KOPT-K1 (cell line): ENCODE data around the gene OCIAD2.

Experiments used
- H3K27ac ChIP-seq: fragments of 200-600 bp; sonication (generic); 2 replicates; pipeline ENCODE4 v1.5.1; 2016; ENCODE audit warnings: antibody characterized with exemption, mild to moderate bottlenecking, low read depth, low read length; ENCODE audit not compliant: poor library complexity, severe bottlenecking
- H3K36me3 ChIP-seq: fragments of 200-600 bp; sonication (generic); 2 replicates; pipeline ENCODE4 v1.5.1; 2017; ENCODE audit warnings: antibody characterized with exemption, mild to moderate bottlenecking, low read length, moderate library complexity; ENCODE audit not compliant: insufficient read depth
- H3K9me3 ChIP-seq: fragments of 200-600 bp; sonication (generic); 2 replicates; pipeline ENCODE4 v1.5.1; 2017; ENCODE audit warnings: antibody characterized with exemption, low read length, mild to moderate bottlenecking; ENCODE audit not compliant: insufficient read depth, poor library complexity, severe bottlenecking

OCIAD2 gene, protein sequence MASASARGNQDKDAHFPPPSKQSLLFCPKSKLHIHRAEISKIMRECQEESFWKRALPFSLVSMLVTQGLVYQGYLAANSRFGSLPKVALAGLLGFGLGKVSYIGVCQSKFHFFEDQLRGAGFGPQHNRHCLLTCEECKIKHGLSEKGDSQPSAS

GRCh38 chr4:48906206-48907173 is at the start of gene OCIAD2:
TSS of gene OCIAD2 (minus strand) at chr4:48906774. CDS start at chr4:48904549, 2,225 bp downstream.
- Histone ChIP-seq H3K27ac (peak within 1 kb of the TSS; percentile 78), H3K36me3 (peaks cover 27% of the 10 kb centered on the region), H3K9me3 (no peaks in the 10 kb centered on the region)

GRCh38 chr4:48954314-48954713 is 47.7 kb upstream of the OCIAD2 start:
- H3K36me3 ChIP-seq: no peaks in the 10 kb centered on the region
- H3K27ac ChIP-seq: no peak overlapping the region
- no peaks in the 10 kb centered on the region for H3K9me3 ChIP-seq

GRCh38 chr4:48949518-48950219 is 43.1 kb upstream of the OCIAD2 start:
- no peak overlapping the region for H3K27ac ChIP-seq
- H3K9me3 ChIP-seq: no peaks in the 10 kb centered on the region
- H3K36me3 ChIP-seq: no peaks in the 10 kb centered on the region

DNA sequence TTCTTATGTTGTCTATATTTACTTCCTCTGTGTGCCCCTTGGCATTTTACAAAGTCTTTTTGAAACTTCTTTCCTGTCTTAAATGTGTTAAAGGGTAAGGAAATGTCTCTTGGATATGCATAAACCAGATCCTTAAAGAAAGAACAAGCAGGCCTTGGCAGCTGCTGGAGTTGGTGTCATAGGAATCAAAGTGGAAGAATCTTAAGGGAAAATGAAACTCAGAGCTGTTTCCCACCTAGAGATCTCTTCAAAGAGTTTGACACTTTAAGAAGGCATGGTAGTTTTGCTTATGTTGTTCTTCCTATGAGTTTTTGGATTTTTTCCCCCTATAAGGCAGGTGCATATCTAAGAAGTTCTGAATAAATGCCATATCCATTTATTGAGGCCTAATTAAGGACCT is 42.5 kb upstream of the OCIAD2 start:
- H3K9me3 ChIP-seq: no peaks in the 10 kb centered on the region
- H3K36me3 ChIP-seq: no peaks in the 10 kb centered on the region
- no peak overlapping the region for H3K27ac ChIP-seq

DNA sequence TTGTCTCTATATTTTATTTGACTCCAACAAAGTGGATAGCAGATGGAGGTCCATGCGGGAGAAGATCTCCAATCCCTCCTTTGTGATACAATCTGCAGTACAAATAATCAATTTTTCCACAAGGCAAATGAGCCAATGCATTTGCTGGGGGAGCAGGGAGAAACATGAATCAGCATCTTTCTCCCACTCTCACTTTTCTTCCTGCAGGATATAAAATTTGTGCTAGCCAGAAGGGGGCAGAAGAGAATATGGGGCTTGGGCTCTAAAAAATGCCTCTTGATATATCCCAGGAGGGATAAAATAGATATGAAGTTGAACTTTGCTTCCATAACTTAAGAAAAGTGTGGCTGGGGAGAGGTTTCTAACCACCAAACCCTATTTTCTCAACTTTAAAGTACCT is 41.2 kb upstream of the OCIAD2 start:
- Histone ChIP-seq H3K27ac (no peak overlapping the region), H3K9me3 (no peaks in the 10 kb centered on the region), H3K36me3 (no peaks in the 10 kb centered on the region)

DNA sequence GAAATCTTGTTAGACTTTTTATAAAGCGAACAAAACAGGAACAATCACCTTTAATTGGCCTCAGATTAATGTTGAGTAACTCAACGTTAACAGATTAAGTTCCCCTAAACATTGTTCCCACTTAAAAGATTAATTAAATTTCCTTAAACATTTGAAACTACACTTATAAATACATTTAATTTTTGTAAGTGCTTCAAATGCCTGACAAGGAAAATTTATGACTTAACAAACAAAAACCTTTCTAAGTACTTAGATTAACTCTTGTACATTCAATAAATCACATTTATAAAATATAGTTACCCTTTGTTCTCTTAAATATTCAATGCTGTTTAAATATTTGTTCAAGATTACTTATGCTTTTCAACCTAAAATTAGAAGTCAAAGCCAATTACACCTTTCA is 39.4 kb upstream of the OCIAD2 start:
- no peaks in the 10 kb centered on the region for H3K9me3 ChIP-seq
- no peaks in the 10 kb centered on the region for H3K36me3 ChIP-seq
- H3K27ac ChIP-seq: no peak overlapping the region

- Histone ChIP-seq H3K27ac (no peak overlapping the region), H3K9me3 (no peaks in the 10 kb centered on the region), H3K36me3 (no peaks in the 10 kb centered on the region)
Observed at GRCh38 chr4:48944756-48945241, 38.2 kb upstream of the OCIAD2 start.

- Histone ChIP-seq H3K36me3 (no peaks in the 10 kb centered on the region), H3K9me3 (no peaks in the 10 kb centered on the region), H3K27ac (no peak overlapping the region)
Observed at GRCh38 chr4:48944252-48944651, 37.7 kb upstream of the OCIAD2 start.

- Histone ChIP-seq H3K9me3 (no peaks in the 10 kb centered on the region), H3K27ac (no peak overlapping the region), H3K36me3 (no peaks in the 10 kb centered on the region)
Observed at GRCh38 chr4:48943387-48943786, 36.8 kb upstream of the OCIAD2 start.

- H3K9me3 ChIP-seq: no peaks in the 10 kb centered on the region
- H3K36me3 ChIP-seq: no peaks in the 10 kb centered on the region
- no peak overlapping the region for H3K27ac ChIP-seq
Observed at GRCh38 chr4:48939785-48940184, 33.2 kb upstream of the OCIAD2 start.

GRCh38 chr4:48938831-48939230 is 32.3 kb upstream of the OCIAD2 start:
- Histone ChIP-seq H3K27ac (no peak overlapping the region), H3K9me3 (no peaks in the 10 kb centered on the region), H3K36me3 (no peaks in the 10 kb centered on the region)

- no peaks in the 10 kb centered on the region for H3K9me3 ChIP-seq
- no peaks in the 10 kb centered on the region for H3K36me3 ChIP-seq
- H3K27ac ChIP-seq: no peak overlapping the region
Observed at GRCh38 chr4:48937033-48937432, 30.5 kb upstream of the OCIAD2 start.

GRCh38 chr4:48931459-48931858 is 24.9 kb upstream of the OCIAD2 start:
- no peak overlapping the region for H3K27ac ChIP-seq
- H3K9me3 ChIP-seq: peaks cover 12% of the 10 kb centered on the region
- no peaks in the 10 kb centered on the region for H3K36me3 ChIP-seq

DNA sequence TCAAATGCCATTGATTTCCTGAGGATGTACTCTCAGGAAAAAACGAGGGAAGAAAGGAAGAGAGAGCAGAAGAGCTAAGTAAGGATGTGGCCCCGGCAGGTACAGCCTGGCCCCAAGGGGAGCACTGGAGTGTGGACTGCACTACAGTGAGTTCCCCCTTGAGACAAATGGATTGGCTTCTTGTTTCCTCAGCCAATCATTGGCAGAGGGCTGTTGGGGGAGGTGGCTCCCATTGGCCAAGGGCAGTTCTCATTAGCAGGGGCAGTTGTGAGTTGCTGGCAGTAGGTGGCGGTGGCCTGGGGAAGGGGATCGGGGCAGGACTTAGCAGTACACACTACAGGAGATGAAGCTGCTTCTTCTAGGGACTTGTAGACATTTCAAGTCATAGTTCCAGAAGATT is 24.1 kb upstream of the OCIAD2 start:
- H3K36me3 ChIP-seq: no peaks in the 10 kb centered on the region
- peaks cover 12% of the 10 kb centered on the region for H3K9me3 ChIP-seq
- no peak overlapping the region for H3K27ac ChIP-seq

DNA sequence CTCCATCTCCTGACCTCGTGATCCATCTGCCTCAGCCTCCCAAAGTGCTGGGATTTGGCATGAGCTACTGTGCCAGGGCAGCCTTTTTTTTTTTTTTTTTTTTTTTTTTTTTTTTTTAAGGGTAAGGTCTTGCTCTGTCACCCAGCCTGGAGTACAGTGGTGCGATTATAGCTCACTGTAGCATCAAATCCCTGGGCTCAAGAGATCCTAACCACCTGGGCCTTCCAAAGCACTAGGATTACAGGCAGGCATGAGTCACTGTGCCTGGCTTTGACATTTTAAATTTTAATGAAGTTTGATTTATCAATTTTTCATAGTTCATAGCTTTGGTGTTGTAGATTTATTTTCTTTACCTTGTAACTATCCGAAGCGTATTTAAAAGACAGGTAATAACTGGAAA is 17.8 kb upstream of the OCIAD2 start:
- Histone ChIP-seq H3K36me3 (no peaks in the 10 kb centered on the region), H3K27ac (no peak overlapping the region), H3K9me3 (peaks cover 9% of the 10 kb centered on the region)
